OCI-LY7 (cell line): ENCODE measurements around the gene PRR35. TPM values are rescaled to one million over a fixed set of nuclear protein-coding genes. Genes with fewer than 3 reads are reported as not detected.

ENCODE experiments used
- BruUV-seq: library from RNA; stranded (reverse); fragments of 400-500 nt; replicated peaks from 2 replicates; lab custom pipeline; 2021; lab: Mats Ljungman, UMichigan
- CTCF ChIA-PET: fragments of 300-600 bp; sonication (Branson Sonifier 250); formaldehyde crosslinking; loops from one replicate; lab custom pipeline; 2022; ENCODE audit warnings: antibody characterized with exemption; ENCODE audit not compliant: unreplicated experiment; lab: Charles Lee
- POLR2A ChIA-PET: fragments of 300-600 bp; sonication (Branson Sonifier 250); formaldehyde crosslinking; loops from one replicate; lab custom pipeline; 2022; ENCODE audit warnings: antibody characterized with exemption; lab: Charles Lee
- DNase-seq: peaks from one replicate; pipeline ENCODE4 v3.0.0-alpha.2; 2015; ENCODE audit warnings: low spot score
- H2AFZ ChIP-seq: fragments of 200-600 bp; sonication (generic), shearing (Covaris generic); 2 replicates; pipeline ENCODE4 v1.6.1; 2014; ENCODE audit warnings: mild to moderate bottlenecking, antibody characterized with exemption, low read length, moderate library complexity
- H3K27ac ChIP-seq: fragments of 200-600 bp; sonication (generic); 2 replicates; pipeline ENCODE4 v1.5.1; 2014; ENCODE audit warnings: mixed run types, low read depth, mild to moderate bottlenecking, moderate library complexity, low read length, inconsistent platforms; ENCODE audit not compliant: poor library complexity, severe bottlenecking
- H3K36me3 ChIP-seq: fragments of 200-600 bp; sonication (generic); 2 replicates; pipeline ENCODE4 v1.6.1; 2014; ENCODE audit warnings: mild to moderate bottlenecking, antibody characterized with exemption, low read length, moderate library complexity, mixed read lengths; ENCODE audit not compliant: insufficient read depth
- H3K4me1 ChIP-seq: fragments of 200-600 bp; sonication (generic); 2 replicates; pipeline ENCODE4 v1.5.1; 2014; ENCODE audit warnings: mild to moderate bottlenecking, low read length; ENCODE audit not compliant: insufficient read depth, poor library complexity, severe bottlenecking
- H3K4me2 ChIP-seq: fragments of 200-600 bp; sonication (generic); 2 replicates; pipeline ENCODE4 v1.6.1; 2014; ENCODE audit warnings: mild to moderate bottlenecking, low read length
- H3K4me3 ChIP-seq: fragments of 200-600 bp; sonication (generic); 2 replicates; pipeline ENCODE4 v1.5.1; 2014; ENCODE audit warnings: mild to moderate bottlenecking, low read depth, low read length; ENCODE audit not compliant: poor library complexity, severe bottlenecking
- H3K79me2 ChIP-seq: fragments of 200-600 bp; sonication (generic); 2 replicates; pipeline ENCODE4 v1.6.1; 2016; ENCODE audit warnings: low read depth, mild to moderate bottlenecking, low read length, moderate library complexity, mixed read lengths; ENCODE audit not compliant: insufficient read depth
- H3K9me2 ChIP-seq: fragments of 200-600 bp; sonication (generic); 2 replicates; pipeline ENCODE4 v1.6.1; 2016; ENCODE audit warnings: mild to moderate bottlenecking, low read length, mixed read lengths; ENCODE audit not compliant: insufficient read depth
- H3K9me3 ChIP-seq: fragments of 200-600 bp; sonication (generic); 2 replicates; pipeline ENCODE4 v1.6.1; 2014; ENCODE audit warnings: mild to moderate bottlenecking, mixed run types, low read length, mixed read lengths
- H4K20me1 ChIP-seq: fragments of 200-600 bp; sonication (generic); 2 replicates; pipeline ENCODE4 v1.6.1; 2014; ENCODE audit warnings: mild to moderate bottlenecking, antibody characterized with exemption, low read length, moderate library complexity, mixed read lengths; ENCODE audit not compliant: insufficient read depth
- EZH2phosphoT487 ChIP-seq: fragments of 200-600 bp; sonication (generic); IDR thresholded peaks from 2 replicates; pipeline ENCODE4 v1.6.1; 2018; ENCODE audit warnings: low read depth, borderline replicate concordance, mild to moderate bottlenecking, mixed run types, antibody characterized with exemption, low read length, moderate library complexity, mixed read lengths
- intact Hi-C: fragments of 100-400 bp; cut with micrococcal nuclease; formaldehyde crosslinking; loops from one replicate; pipeline ENCODE4 v1.10.0; 2022; ENCODE audit not compliant: unreplicated experiment
- total RNA-seq, 2 experiments: library from RNA; depleted of rRNA in 1 of 2; stranded (reverse); fragments of >200 nt in 1 of 2; shearing (Covaris generic) in 1 of 2; gene quantifications; 2 replicates each; pipeline ENCODE4 v1.2.3, GENCODE V29; 2014 to 2022
- TF ChIP-seq, protein P1 (sequence below): fragments of 200-600 bp; sonication (generic); conservative IDR thresholded peaks from 2 replicates; pipeline ENCODE4 v1.5.1; 2014; ENCODE audit warnings: mild to moderate bottlenecking, antibody characterized with exemption, low read length, moderate library complexity, mixed read lengths

PRR35 gene
- total RNA-seq, 2 experiments from 2014 or later = not detected

GRCh38 chr16:561957-562938 lies 2.1 kb downstream of the PRR35 start:
- intact Hi-C loops = no loop called here

GRCh38 chr16:563072-563644 lies 3.0 kb downstream of the PRR35 start:
- no peak overlapping the region for H3K4me3 ChIP-seq
- no peaks in the 10 kb centered on the region for H3K36me3 ChIP-seq
- CTCF ChIA-PET = no interaction called here
- H2AFZ ChIP-seq = no peak overlapping the region
- no peak overlapping the region for H3K27ac ChIP-seq
- H3K4me1 ChIP-seq = peaks cover 20% of the 10 kb centered on the region
- no TSS peak for BruUV-seq
- H3K79me2 ChIP-seq = no peaks in the 10 kb centered on the region
- H4K20me1 ChIP-seq = no peaks in the 10 kb centered on the region
- POLR2A ChIA-PET = no interaction called here
- no peak for TF ChIP-seq EZH2phosphoT487
- TF ChIP-seq, protein P1, sequence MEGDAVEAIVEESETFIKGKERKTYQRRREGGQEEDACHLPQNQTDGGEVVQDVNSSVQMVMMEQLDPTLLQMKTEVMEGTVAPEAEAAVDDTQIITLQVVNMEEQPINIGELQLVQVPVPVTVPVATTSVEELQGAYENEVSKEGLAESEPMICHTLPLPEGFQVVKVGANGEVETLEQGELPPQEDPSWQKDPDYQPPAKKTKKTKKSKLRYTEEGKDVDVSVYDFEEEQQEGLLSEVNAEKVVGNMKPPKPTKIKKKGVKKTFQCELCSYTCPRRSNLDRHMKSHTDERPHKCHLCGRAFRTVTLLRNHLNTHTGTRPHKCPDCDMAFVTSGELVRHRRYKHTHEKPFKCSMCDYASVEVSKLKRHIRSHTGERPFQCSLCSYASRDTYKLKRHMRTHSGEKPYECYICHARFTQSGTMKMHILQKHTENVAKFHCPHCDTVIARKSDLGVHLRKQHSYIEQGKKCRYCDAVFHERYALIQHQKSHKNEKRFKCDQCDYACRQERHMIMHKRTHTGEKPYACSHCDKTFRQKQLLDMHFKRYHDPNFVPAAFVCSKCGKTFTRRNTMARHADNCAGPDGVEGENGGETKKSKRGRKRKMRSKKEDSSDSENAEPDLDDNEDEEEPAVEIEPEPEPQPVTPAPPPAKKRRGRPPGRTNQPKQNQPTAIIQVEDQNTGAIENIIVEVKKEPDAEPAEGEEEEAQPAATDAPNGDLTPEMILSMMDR = no peak
- no peaks in the 10 kb centered on the region for H3K9me3 ChIP-seq
- intact Hi-C loops = no loop called here
- H3K4me2 ChIP-seq = no peak overlapping the region
- H3K9me2 ChIP-seq = no peaks in the 10 kb centered on the region
- DNase-seq = no peak

More at GRCh38 chr16:561957-562938, 2.1 kb downstream of the PRR35 start:
- no peaks in the 10 kb centered on the region for H4K20me1 ChIP-seq
- no peak overlapping the region for H2AFZ ChIP-seq
- H3K9me3 ChIP-seq = no peaks in the 10 kb centered on the region
- ChIA-PET POLR2A (interaction anchor here (0.5 kb wide), 1 partner anchor 33 kb away, joined by 5 read pairs; no protein-coding TSS in a partner anchor), CTCF (no interaction called here)
- BruUV-seq = no TSS peak
- DNase-seq = no peak
- no peaks in the 10 kb centered on the region for H3K79me2 ChIP-seq
- TF ChIP-seq, protein P1 = no peak
- no peak for TF ChIP-seq EZH2phosphoT487
- H3K27ac ChIP-seq = no peak overlapping the region
- peaks cover 15% of the 10 kb centered on the region for H3K4me1 ChIP-seq
- no peaks in the 10 kb centered on the region for H3K36me3 ChIP-seq
- H3K4me3 ChIP-seq = no peak overlapping the region
- H3K4me2 ChIP-seq = no peak overlapping the region
- no peaks in the 10 kb centered on the region for H3K9me2 ChIP-seq
